AG10803 (cell line): Measurements from ENCODE around the gene PCDH12.

Experiments
- DNase-seq: peaks from one replicate; pipeline ENCODE4 v3.0.0; 2010; ENCODE audit warnings: low read depth
- H3K4me3 ChIP-seq: 2 replicates; pipeline ENCODE4 v1.5.1; 2011; ENCODE audit warnings: mild to moderate bottlenecking, low read length, control low read depth
- CTCF ChIP-seq: conservative IDR thresholded peaks from 2 replicates; pipeline ENCODE4 v1.5.1; 2011; ENCODE audit warnings: mild to moderate bottlenecking, low read length, control low read depth, inconsistent platforms

PCDH12 gene

DNA sequence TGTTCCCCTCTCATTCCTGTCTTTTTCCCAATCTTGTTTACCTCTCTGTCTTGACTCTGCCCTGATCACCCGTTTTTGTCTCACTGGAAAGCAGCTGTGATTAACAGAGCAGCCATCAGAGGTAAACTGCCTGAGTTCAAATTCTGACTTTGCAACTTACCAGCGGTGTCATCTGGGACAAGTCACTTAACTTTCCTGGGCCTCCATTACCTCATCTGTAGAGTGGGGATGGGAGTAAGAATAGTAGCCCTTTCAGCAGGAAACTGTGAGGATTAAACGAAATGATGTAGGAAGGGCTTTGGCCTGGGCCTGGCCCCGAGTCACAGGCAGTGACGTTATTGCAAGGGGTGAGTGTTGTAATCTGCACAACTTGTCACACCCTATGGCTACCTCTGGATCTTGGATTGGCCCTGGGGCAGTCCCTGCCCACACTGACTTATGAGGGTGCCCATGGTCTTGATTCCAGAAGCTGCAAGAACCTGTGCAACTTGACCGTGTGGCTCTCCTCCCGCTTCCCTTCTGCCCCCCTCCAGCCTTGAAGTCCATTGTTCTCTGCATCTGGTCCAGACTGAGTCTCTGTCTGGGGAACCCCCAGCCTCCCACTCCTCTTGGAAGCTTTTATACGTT, 657 bp upstream of the PCDH12 start:
- TF ChIP-seq CTCF, result no peak
- no peak overlapping the region for H3K4me3 ChIP-seq
- DNase-seq, result peak; percentile 32

- no peak for TF ChIP-seq CTCF
- H3K4me3 ChIP-seq, result no peak overlapping the region
- DNase-seq, result no peak
Measured at GRCh38 chr5:141957367-141957996, 520 bp downstream of the PCDH12 start.

DNA sequence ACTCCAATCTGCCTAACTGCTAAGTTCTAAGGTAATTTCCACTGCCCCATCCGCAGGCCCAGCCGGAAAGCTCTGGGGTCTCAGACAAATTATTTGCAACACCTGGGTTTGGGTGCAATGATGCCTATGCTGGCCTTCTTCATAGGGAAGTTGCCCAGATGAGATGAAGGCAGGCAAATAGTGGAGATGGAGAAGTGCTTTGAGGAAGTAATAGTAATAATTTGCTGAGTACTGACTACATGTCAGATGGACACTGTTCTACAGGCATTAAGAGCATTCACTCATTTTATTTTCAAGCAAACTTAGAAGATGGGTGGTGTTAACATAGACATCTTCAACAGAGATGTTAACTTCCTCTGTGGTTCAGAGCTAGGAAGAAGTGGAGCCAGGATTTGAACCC, 3.8 kb downstream of the PCDH12 start:
- no peak overlapping the region for H3K4me3 ChIP-seq
- TF ChIP-seq CTCF, result no peak
- no peak for DNase-seq

- H3K4me3 ChIP-seq, result no peak overlapping the region
- no peak for TF ChIP-seq CTCF
- DNase-seq, result no peak
Measured at GRCh38 chr5:141952020-141952419, 6.0 kb downstream of the PCDH12 start.

- no peak overlapping the region for H3K4me3 ChIP-seq
- DNase-seq, result no peak
- peak; percentile 34 for TF ChIP-seq CTCF
Measured at GRCh38 chr5:141951332-141951781, 6.6 kb downstream of the PCDH12 start.

GRCh38 chr5:141950207-141951005, 7.6 kb downstream of the PCDH12 start:
- DNase-seq, result no peak
- no peak for TF ChIP-seq CTCF

More at GRCh38 chr5:141950207-141951005, 7.6 kb downstream of the PCDH12 start:
- H3K4me3 ChIP-seq, result no peak overlapping the region
